Activated CD8-positive, alpha-beta T cell treated with anti-CD3 and anti-CD28 coated beads, Interleukin-2, amount 10 ng/mL, durations not matched to agents 7 days and 5 days (primary cell): ENCODE data around the gene RHO. TPM values are rescaled to one million over a fixed set of nuclear protein-coding genes. Genes with fewer than 3 reads are reported as not detected.
"Not testable (repeated sequence)": the region's sequence is repeated elsewhere in the genome, so short reads cannot be mapped to it uniquely, and the experiment has no call there.

ENCODE experiments used
- ATAC-seq: fragments of 150-1000 bp; cut with Tn5 transposase; one replicate; pipeline ENCODE4 v1.10.0; 2021; ENCODE audit warnings: moderate library complexity
- CTCF ChIA-PET: fragments of 350-600 bp; sonication (Branson Sonifier 250); formaldehyde crosslinking; loops from one replicate; lab custom pipeline; 2021; ENCODE audit warnings: antibody characterized with exemption; lab: Charles Lee
- POLR2A ChIA-PET: fragments of 350-600 bp; sonication (Branson Sonifier 250); formaldehyde crosslinking; loops from one replicate; lab custom pipeline; 2021; ENCODE audit warnings: antibody characterized with exemption; lab: Charles Lee
- DNase-seq: peaks from one replicate; pipeline ENCODE4 v3.0.0-alpha.2; 2020
- H3K27ac Mint-ChIP-seq: one replicate; pipeline ENCODE4 v1.8.0; 2021; ENCODE audit warnings: mild to moderate bottlenecking, mixed read lengths
- H3K27me3 Mint-ChIP-seq: one replicate; pipeline ENCODE4 v1.8.0; 2021; ENCODE audit warnings: low read depth, mixed read lengths
- H3K36me3 Mint-ChIP-seq: one replicate; pipeline ENCODE4 v1.8.0; 2021; ENCODE audit warnings: low read depth, mixed read lengths
- H3K4me1 Mint-ChIP-seq: one replicate; pipeline ENCODE4 v1.8.0; 2021; ENCODE audit warnings: low read depth, mixed read lengths
- H3K4me3 Mint-ChIP-seq: one replicate; pipeline ENCODE4 v1.8.0; 2021; ENCODE audit warnings: mild to moderate bottlenecking, mixed read lengths
- H3K9me3 Mint-ChIP-seq: one replicate; pipeline ENCODE4 v1.8.0; 2022; ENCODE audit warnings: mixed read lengths; ENCODE audit not compliant: insufficient read depth
- total RNA-seq, 2 experiments: library from RNA; stranded (reverse); gene quantifications; one replicate each; pipeline ENCODE4 v1.2.3, GENCODE V29; 2021

RHO gene
- total RNA-seq, 2 experiments from 2014 or later: not detected

GRCh38 chr3:129515108-129515820, 13.2 kb upstream of the RHO start:
- H3K36me3 Mint-ChIP-seq, H3K27ac Mint-ChIP-seq, CTCF ChIA-PET, H3K9me3 Mint-ChIP-seq, DNase-seq, H3K4me3 Mint-ChIP-seq, POLR2A ChIA-PET, H3K27me3 Mint-ChIP-seq, ATAC-seq: not testable (repeated sequence)
- peaks cover 16% of the 10 kb centered on the region for H3K4me1 Mint-ChIP-seq

DNA sequence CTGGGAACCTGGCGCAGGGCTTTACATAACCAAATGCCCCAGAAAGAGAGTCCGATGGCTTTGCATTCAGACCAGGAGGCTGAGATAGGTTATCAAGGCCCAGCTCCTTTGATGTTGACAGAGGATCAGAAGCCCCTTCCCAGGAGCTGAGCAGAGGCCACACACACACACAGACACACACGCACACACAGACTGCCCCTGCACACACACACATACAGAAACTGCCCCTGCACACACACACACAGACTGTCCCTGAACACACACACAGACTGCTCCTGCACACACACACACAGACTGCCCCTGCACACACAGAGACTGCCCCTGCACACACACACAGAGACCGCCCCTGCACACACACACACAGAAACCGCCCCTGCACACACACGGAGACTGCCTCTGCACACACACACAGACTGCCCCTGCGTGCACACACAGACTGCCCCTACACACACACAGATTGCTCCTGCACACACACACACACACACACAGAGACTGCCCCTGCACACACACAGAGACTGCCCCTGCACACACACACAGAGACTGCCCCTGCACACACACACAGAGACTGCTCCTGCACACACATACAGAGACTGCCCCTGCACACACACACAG, 12.5 kb upstream of the RHO start:
- DNase-seq, H3K4me3 Mint-ChIP-seq, H3K27me3 Mint-ChIP-seq, CTCF ChIA-PET, ATAC-seq, POLR2A ChIA-PET, H3K9me3 Mint-ChIP-seq, H3K36me3 Mint-ChIP-seq: not testable (repeated sequence)
- H3K4me1 Mint-ChIP-seq: peaks cover 11% of the 10 kb centered on the region
- peak overlapping the region; percentile 55 for H3K27ac Mint-ChIP-seq

GRCh38 chr3:129517516-129517915, 10.9 kb upstream of the RHO start:
- H3K4me3 Mint-ChIP-seq: no peak overlapping the region
- no peaks in the 10 kb centered on the region for H3K9me3 Mint-ChIP-seq
- DNase-seq: no peak
- POLR2A ChIA-PET: no interaction called here
- ATAC-seq: no peak
- no peaks in the 10 kb centered on the region for H3K36me3 Mint-ChIP-seq
- CTCF ChIA-PET: interaction anchor here (1.1 kb wide), 1 partner anchor 134 kb away, joined by 5 read pairs; no protein-coding TSS in a partner anchor
- no peaks in the 10 kb centered on the region for H3K4me1 Mint-ChIP-seq
- no peaks in the 10 kb centered on the region for H3K27me3 Mint-ChIP-seq
- H3K27ac Mint-ChIP-seq: no peak overlapping the region

GRCh38 chr3:129518038-129518561, 10.3 kb upstream of the RHO start:
- Mint-ChIP-seq H3K27ac (no peak overlapping the region), H3K36me3 (no peaks in the 10 kb centered on the region), H3K27me3 (no peaks in the 10 kb centered on the region), H3K4me1 (no peaks in the 10 kb centered on the region), H3K9me3 (no peaks in the 10 kb centered on the region), H3K4me3 (no peak overlapping the region)
- ChIA-PET POLR2A (no interaction called here), CTCF (interaction anchor here (1.1 kb wide), 1 partner anchor 135 kb away, joined by 5 read pairs; no protein-coding TSS in a partner anchor)
- ATAC-seq (no peak), DNase-seq (no peak)

- Mint-ChIP-seq H3K36me3 (no peaks in the 10 kb centered on the region), H3K4me3 (no peak overlapping the region), H3K27ac (no peak overlapping the region), H3K9me3 (no peaks in the 10 kb centered on the region), H3K4me1 (no peaks in the 10 kb centered on the region), H3K27me3 (no peaks in the 10 kb centered on the region)
- ChIA-PET CTCF (no interaction called here), POLR2A (no interaction called here)
- ATAC-seq: no peak
- no peak for DNase-seq
These were observed 9.9 kb upstream of the RHO start for GRCh38 chr3:129518581-129518980.

GRCh38 chr3:129519449-129519848, 9.0 kb upstream of the RHO start:
- ChIA-PET POLR2A (no interaction called here), CTCF (no interaction called here)
- Mint-ChIP-seq H3K27me3 (no peaks in the 10 kb centered on the region), H3K9me3 (no peaks in the 10 kb centered on the region), H3K4me3 (no peak overlapping the region), H3K36me3 (no peaks in the 10 kb centered on the region), H3K4me1 (no peaks in the 10 kb centered on the region), H3K27ac (no peak overlapping the region)
- DNase-seq (no peak), ATAC-seq (no peak)

DNA sequence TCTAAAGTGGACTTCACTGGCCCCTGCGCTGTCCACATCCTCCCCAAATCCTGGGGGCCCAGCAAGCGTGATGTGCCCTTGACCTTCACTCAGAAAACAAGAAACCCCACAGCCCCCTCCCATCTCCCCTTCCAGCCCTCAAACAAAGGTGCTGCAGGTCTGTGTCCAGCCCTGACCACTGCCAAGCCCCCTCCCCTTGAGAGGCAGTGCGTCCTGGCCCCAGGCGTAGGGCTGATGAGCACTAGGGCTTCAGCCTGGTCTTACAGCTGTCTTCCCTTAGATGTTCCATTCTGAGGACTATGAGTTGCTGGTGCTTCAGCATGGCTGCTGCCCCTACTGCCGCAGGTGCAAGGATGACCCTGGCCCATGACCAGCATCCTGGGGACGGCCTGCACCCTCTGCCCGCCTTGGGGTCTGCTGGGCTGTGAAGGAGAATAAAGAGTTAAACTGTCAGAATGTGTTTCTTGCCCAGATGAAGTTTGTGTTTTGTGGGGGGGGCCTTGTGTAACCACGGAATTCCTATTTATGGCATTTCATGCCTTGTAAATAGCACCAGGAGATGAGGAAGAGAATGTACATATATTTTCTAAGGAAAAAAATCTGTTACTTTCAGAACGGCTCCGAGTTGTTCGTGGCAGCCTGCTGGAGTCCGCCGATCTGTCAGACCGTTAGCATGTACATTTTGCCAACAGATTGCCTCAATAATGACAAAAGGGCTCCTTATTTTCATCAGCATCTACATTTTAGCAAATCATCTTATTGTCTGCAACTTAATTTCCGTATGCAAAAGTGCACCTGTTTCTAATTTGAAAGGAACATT, 8.3 kb upstream of the RHO start:
- ChIA-PET POLR2A (no interaction called here), CTCF (no interaction called here)
- H3K27ac Mint-ChIP-seq: no peak overlapping the region
- DNase-seq: no peak
- H3K4me3 Mint-ChIP-seq: no peak overlapping the region
- no peaks in the 10 kb centered on the region for H3K36me3 Mint-ChIP-seq
- no peak for ATAC-seq
- H3K4me1 Mint-ChIP-seq: no peaks in the 10 kb centered on the region
- H3K9me3 Mint-ChIP-seq: no peaks in the 10 kb centered on the region
- no peaks in the 10 kb centered on the region for H3K27me3 Mint-ChIP-seq

DNA sequence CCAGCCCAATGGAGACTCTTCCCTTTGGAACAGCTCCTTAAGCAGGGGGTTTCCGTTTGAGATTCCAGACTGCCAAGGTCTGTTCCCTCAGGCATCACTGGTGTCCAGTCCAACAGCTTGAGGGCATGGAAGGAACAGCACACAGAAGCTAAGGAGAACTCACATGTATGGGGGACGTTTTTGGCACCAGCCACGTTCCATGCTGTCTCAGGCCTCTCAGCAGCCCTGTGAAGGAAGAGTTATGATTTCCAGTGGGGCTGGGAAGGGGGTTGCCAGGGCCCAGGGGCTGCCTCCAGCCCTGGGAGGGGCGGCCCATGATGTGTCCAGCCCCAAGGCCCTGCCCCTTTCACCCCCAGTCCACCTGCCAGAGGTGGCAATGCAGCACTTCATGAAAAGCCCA, 7.5 kb upstream of the RHO start:
- no peak overlapping the region for H3K27ac Mint-ChIP-seq
- H3K4me1 Mint-ChIP-seq: no peaks in the 10 kb centered on the region
- CTCF ChIA-PET: no interaction called here
- no peaks in the 10 kb centered on the region for H3K36me3 Mint-ChIP-seq
- no peaks in the 10 kb centered on the region for H3K9me3 Mint-ChIP-seq
- ATAC-seq (no peak), DNase-seq (no peak)
- no peak overlapping the region for H3K4me3 Mint-ChIP-seq
- no peaks in the 10 kb centered on the region for H3K27me3 Mint-ChIP-seq
- POLR2A ChIA-PET: no interaction called here

DNA sequence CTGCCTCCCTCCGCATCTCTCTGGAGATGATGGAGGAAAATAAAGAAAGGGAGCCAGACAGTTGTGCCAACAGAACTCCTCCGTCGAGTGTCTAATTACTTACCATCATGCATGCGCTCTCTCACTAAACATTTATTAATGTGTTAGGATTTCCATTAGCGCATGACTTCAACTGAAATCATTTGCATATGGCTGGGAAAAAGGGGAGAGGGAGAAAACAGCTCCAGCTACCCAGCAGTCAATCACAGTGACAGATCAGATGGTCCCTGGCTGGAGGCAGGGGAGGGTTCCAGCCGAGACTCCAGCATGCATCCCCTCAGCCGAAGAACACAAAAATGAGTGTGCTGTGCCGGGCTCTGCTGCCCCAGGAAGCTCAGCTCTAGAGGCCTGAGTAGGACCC, 6.8 kb upstream of the RHO start:
- POLR2A ChIA-PET: no interaction called here
- Mint-ChIP-seq H3K27me3 (no peaks in the 10 kb centered on the region), H3K27ac (no peak overlapping the region), H3K9me3 (no peaks in the 10 kb centered on the region), H3K36me3 (no peaks in the 10 kb centered on the region), H3K4me3 (no peak overlapping the region), H3K4me1 (no peaks in the 10 kb centered on the region)
- no peak for DNase-seq
- ATAC-seq: no peak
- CTCF ChIA-PET: no interaction called here

GRCh38 chr3:129522953-129523352, 5.5 kb upstream of the RHO start:
- Mint-ChIP-seq H3K9me3 (no peaks in the 10 kb centered on the region), H3K27ac (no peak overlapping the region), H3K4me1 (no peaks in the 10 kb centered on the region), H3K36me3 (no peaks in the 10 kb centered on the region), H3K4me3 (no peak overlapping the region), H3K27me3 (no peaks in the 10 kb centered on the region)
- CTCF ChIA-PET: no interaction called here
- no peak for ATAC-seq
- POLR2A ChIA-PET: no interaction called here
- no peak for DNase-seq

GRCh38 chr3:129524081-129524480, 4.4 kb upstream of the RHO start:
- Mint-ChIP-seq H3K27me3 (no peaks in the 10 kb centered on the region), H3K4me1 (no peaks in the 10 kb centered on the region), H3K36me3 (no peaks in the 10 kb centered on the region), H3K27ac (no peak overlapping the region), H3K4me3 (no peak overlapping the region), H3K9me3 (no peaks in the 10 kb centered on the region)
- DNase-seq (no peak), ATAC-seq (no peak)
- ChIA-PET POLR2A (no interaction called here), CTCF (no interaction called here)
